Activated CD8-positive, alpha-beta memory T cell treated with anti-CD3 and anti-CD28 coated beads, Interleukin-2, amount 10 ng/mL, durations not matched to agents 7 days and 5 days (primary cell): ENCODE results near the gene PCSK6. TPM values are rescaled to one million over a fixed set of nuclear protein-coding genes. Genes with fewer than 3 reads are reported as not detected.

Experiments used
- ATAC-seq: fragments of 150-1000 bp; cut with Tn5 transposase; one replicate; pipeline ENCODE4 v1.10.0; 2021; ENCODE audit warnings: moderate library complexity
- CTCF ChIA-PET: fragments of 350-600 bp; sonication (Branson Sonifier 250); formaldehyde crosslinking; loops from one replicate; lab custom pipeline; 2021; ENCODE audit warnings: antibody characterized with exemption; lab: Charles Lee
- DNase-seq: peaks from one replicate; pipeline ENCODE4 v3.0.0-alpha.2; 2020
- H3K27ac Mint-ChIP-seq: one replicate; pipeline ENCODE4 v1.8.0; 2021; ENCODE audit warnings: mild to moderate bottlenecking, mixed read lengths
- H3K27me3 Mint-ChIP-seq: one replicate; pipeline ENCODE4 v1.8.0; 2021; ENCODE audit warnings: mixed read lengths
- H3K36me3 Mint-ChIP-seq: one replicate; pipeline ENCODE4 v1.8.0; 2021; ENCODE audit warnings: mild to moderate bottlenecking, mixed read lengths
- H3K4me1 Mint-ChIP-seq: one replicate; pipeline ENCODE4 v1.8.0; 2021; ENCODE audit warnings: mixed read lengths
- H3K4me3 Mint-ChIP-seq: one replicate; pipeline ENCODE4 v1.8.0; 2021; ENCODE audit warnings: mild to moderate bottlenecking, moderate library complexity, mixed read lengths
- H3K9me3 Mint-ChIP-seq: one replicate; pipeline ENCODE4 v1.8.0; 2022; ENCODE audit warnings: low read depth, mixed read lengths
- total RNA-seq, 2 experiments: library from RNA; stranded (reverse); gene quantifications; one replicate each; pipeline ENCODE4 v1.2.3, GENCODE V29; 2021

PCSK6 gene
- total RNA-seq, 2 experiments from 2014 or later, result 0.44 to 1.5 TPM

- ATAC-seq, result no peak
- CTCF ChIA-PET, result interaction anchor here (1.0 kb wide), 1 partner anchor 14 kb away, joined by 3 read pairs; no protein-coding TSS in a partner anchor
Observed at GRCh38 chr15:101372960-101373525, 116.5 kb downstream of the PCSK6 start.

GRCh38 chr15:101372149-101372577 lies 117.3 kb downstream of the PCSK6 start:
- H3K27ac Mint-ChIP-seq, result no peak overlapping the region
- H3K27me3 Mint-ChIP-seq, result peaks cover 9% of the 10 kb centered on the region
- CTCF ChIA-PET, result no interaction called here

More at GRCh38 chr15:101372960-101373525, 116.5 kb downstream of the PCSK6 start:
- no peak overlapping the region for H3K4me3 Mint-ChIP-seq
- H3K9me3 Mint-ChIP-seq, result no peaks in the 10 kb centered on the region
- H3K4me1 Mint-ChIP-seq, result peaks cover 9% of the 10 kb centered on the region
- peaks cover 9% of the 10 kb centered on the region for H3K27me3 Mint-ChIP-seq
- no peak for DNase-seq
- no peaks in the 10 kb centered on the region for H3K36me3 Mint-ChIP-seq
- no peak overlapping the region for H3K27ac Mint-ChIP-seq

GRCh38 chr15:101371519-101371918 lies 118.0 kb downstream of the PCSK6 start:
- Mint-ChIP-seq H3K36me3 (no peaks in the 10 kb centered on the region), H3K4me1 (peaks cover 5% of the 10 kb centered on the region), H3K9me3 (no peaks in the 10 kb centered on the region), H3K27me3 (peaks cover 9% of the 10 kb centered on the region), H3K27ac (no peak overlapping the region), H3K4me3 (no peak overlapping the region)
- ATAC-seq (no peak), DNase-seq (no peak)
- CTCF ChIA-PET, result no interaction called here

More at GRCh38 chr15:101372149-101372577, 117.3 kb downstream of the PCSK6 start:
- Mint-ChIP-seq H3K36me3 (no peaks in the 10 kb centered on the region), H3K9me3 (no peaks in the 10 kb centered on the region), H3K4me1 (peaks cover 9% of the 10 kb centered on the region), H3K4me3 (no peak overlapping the region)
- no peak for ATAC-seq
- DNase-seq, result no peak

- no peak overlapping the region for H3K4me3 Mint-ChIP-seq
- ATAC-seq (no peak), DNase-seq (no peak)
- no peaks in the 10 kb centered on the region for H3K9me3 Mint-ChIP-seq
- no peak overlapping the region for H3K27ac Mint-ChIP-seq
- no peaks in the 10 kb centered on the region for H3K36me3 Mint-ChIP-seq
- CTCF ChIA-PET, result interaction anchor here (1.1 kb wide), 1 partner anchor 271 kb away, joined by 3 read pairs; no protein-coding TSS in a partner anchor
- peaks cover under 1% of the 10 kb centered on the region for H3K4me1 Mint-ChIP-seq
- H3K27me3 Mint-ChIP-seq, result peaks cover 9% of the 10 kb centered on the region
Observed at GRCh38 chr15:101371081-101371480, 118.4 kb downstream of the PCSK6 start.

- ATAC-seq (no peak), DNase-seq (no peak)
- no peaks in the 10 kb centered on the region for H3K36me3 Mint-ChIP-seq
- no peak overlapping the region for H3K27ac Mint-ChIP-seq
- H3K4me3 Mint-ChIP-seq, result no peak overlapping the region
- H3K9me3 Mint-ChIP-seq, result no peaks in the 10 kb centered on the region
- CTCF ChIA-PET, result interaction anchor here (1.1 kb wide), 1 partner anchor 271 kb away, joined by 3 read pairs; no protein-coding TSS in a partner anchor
- peaks cover 9% of the 10 kb centered on the region for H3K27me3 Mint-ChIP-seq
- H3K4me1 Mint-ChIP-seq, result no peaks in the 10 kb centered on the region
Observed at GRCh38 chr15:101370330-101371024, 119.0 kb downstream of the PCSK6 start.

GRCh38 chr15:101369676-101370075 lies 119.8 kb downstream of the PCSK6 start:
- Mint-ChIP-seq H3K36me3 (no peaks in the 10 kb centered on the region), H3K27me3 (peaks cover 9% of the 10 kb centered on the region), H3K4me3 (no peak overlapping the region), H3K4me1 (no peaks in the 10 kb centered on the region), H3K27ac (no peak overlapping the region), H3K9me3 (no peaks in the 10 kb centered on the region)
- no peak for ATAC-seq
- CTCF ChIA-PET, result interaction anchor here (1.1 kb wide), 1 partner anchor 49 kb away, joined by 4 read pairs; no protein-coding TSS in a partner anchor
- DNase-seq, result no peak

- DNase-seq (no peak), ATAC-seq (no peak)
- Mint-ChIP-seq H3K4me1 (no peaks in the 10 kb centered on the region), H3K36me3 (no peaks in the 10 kb centered on the region), H3K27me3 (peaks cover 9% of the 10 kb centered on the region), H3K9me3 (no peaks in the 10 kb centered on the region), H3K4me3 (no peak overlapping the region), H3K27ac (no peak overlapping the region)
- CTCF ChIA-PET, result interaction anchor here (1.1 kb wide), 1 partner anchor 48 kb away, joined by 4 read pairs; no protein-coding TSS in a partner anchor
Observed at GRCh38 chr15:101368861-101369642, 120.5 kb downstream of the PCSK6 start.

- no peak overlapping the region for H3K4me3 Mint-ChIP-seq
- ATAC-seq, result no peak
- no peaks in the 10 kb centered on the region for H3K36me3 Mint-ChIP-seq
Observed at GRCh38 chr15:101368086-101368780, 121.3 kb downstream of the PCSK6 start.

GRCh38 chr15:101366853-101367252 lies 122.7 kb downstream of the PCSK6 start:
- Mint-ChIP-seq H3K27ac (no peak overlapping the region), H3K9me3 (peaks cover 2% of the 10 kb centered on the region), H3K4me1 (no peaks in the 10 kb centered on the region), H3K27me3 (no peaks in the 10 kb centered on the region), H3K4me3 (no peak overlapping the region), H3K36me3 (no peaks in the 10 kb centered on the region)
- CTCF ChIA-PET, result no interaction called here
- no peak for DNase-seq
- ATAC-seq, result no peak

More at GRCh38 chr15:101368086-101368780, 121.3 kb downstream of the PCSK6 start:
- CTCF ChIA-PET, result interaction anchor here (0.5 kb wide), 1 partner anchor 12 kb away, joined by 3 read pairs; no protein-coding TSS in a partner anchor
- no peak overlapping the region for H3K27ac Mint-ChIP-seq
- H3K9me3 Mint-ChIP-seq, result peaks cover 2% of the 10 kb centered on the region
- peaks cover 1% of the 10 kb centered on the region for H3K27me3 Mint-ChIP-seq
- DNase-seq, result no peak
- no peaks in the 10 kb centered on the region for H3K4me1 Mint-ChIP-seq

- ATAC-seq (no peak), DNase-seq (no peak)
- Mint-ChIP-seq H3K27me3 (no peaks in the 10 kb centered on the region), H3K27ac (no peak overlapping the region), H3K4me3 (no peak overlapping the region), H3K9me3 (peaks cover 2% of the 10 kb centered on the region), H3K36me3 (peaks cover 2% of the 10 kb centered on the region), H3K4me1 (peaks cover 13% of the 10 kb centered on the region)
- CTCF ChIA-PET, result no interaction called here
Observed at GRCh38 chr15:101362986-101363566, 126.4 kb downstream of the PCSK6 start.

- DNase-seq (no peak), ATAC-seq (no peak)
- peaks cover 2% of the 10 kb centered on the region for H3K9me3 Mint-ChIP-seq
- no peak overlapping the region for H3K4me3 Mint-ChIP-seq
- no peaks in the 10 kb centered on the region for H3K27me3 Mint-ChIP-seq
- CTCF ChIA-PET, result interaction anchor here (0.7 kb wide), 1 partner anchor 40 kb away, joined by 3 read pairs; no protein-coding TSS in a partner anchor
- H3K36me3 Mint-ChIP-seq, result peaks cover 2% of the 10 kb centered on the region
- H3K4me1 Mint-ChIP-seq, result peaks cover 13% of the 10 kb centered on the region
- H3K27ac Mint-ChIP-seq, result no peak overlapping the region
Observed at GRCh38 chr15:101362359-101362758, 127.1 kb downstream of the PCSK6 start.

- H3K27ac Mint-ChIP-seq, result peak overlapping the region; percentile 44
- ATAC-seq (peak; percentile 27), DNase-seq (no peak)
- peaks cover 2% of the 10 kb centered on the region for H3K9me3 Mint-ChIP-seq
- CTCF ChIA-PET, result interaction anchor here (1.0 kb wide), 1 partner anchor 140 kb away, joined by 3 read pairs; no protein-coding TSS in a partner anchor
- H3K4me1 Mint-ChIP-seq, result peaks cover 13% of the 10 kb centered on the region
- no peak overlapping the region for H3K4me3 Mint-ChIP-seq
- H3K36me3 Mint-ChIP-seq, result peaks cover 2% of the 10 kb centered on the region
- H3K27me3 Mint-ChIP-seq, result no peaks in the 10 kb centered on the region
Observed at GRCh38 chr15:101361418-101361817, 128.1 kb downstream of the PCSK6 start.
